Measurements from ENCODE around the gene SEC24C. TPM values are rescaled to one million over a fixed set of nuclear protein-coding genes. Genes with fewer than 3 reads are reported as not detected.

Gene SEC24C
- total and polyA plus RNA-seq, 2 of the 13 experiments (the other 11 are each of a cell fraction or from before 2014, with no cell fraction given), result 63.1 to 66.4 TPM

DNA sequence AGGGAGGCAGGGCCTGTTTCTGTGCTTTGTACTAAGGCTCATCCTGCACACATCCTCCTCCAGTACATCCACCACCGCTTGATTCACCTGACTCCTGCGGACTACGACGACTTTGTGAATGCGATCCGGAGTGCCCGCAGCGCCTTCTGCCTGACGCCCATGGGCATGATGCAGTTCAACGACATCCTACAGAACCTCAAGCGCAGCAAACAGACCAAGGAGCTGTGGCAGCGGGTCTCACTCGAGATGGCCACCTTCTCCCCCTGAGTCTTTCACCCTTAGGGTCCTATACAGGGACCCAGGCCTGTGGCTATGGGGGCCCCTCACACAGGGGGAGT lies 57.0 kb downstream of the SEC24C start (continued):
- TF ChIP-seq ZNF205 (CRISPR knock-in tag; IDR thresholded peaks at IDR 0.05), result no peak
- TF ChIP-seq, protein P1, sequence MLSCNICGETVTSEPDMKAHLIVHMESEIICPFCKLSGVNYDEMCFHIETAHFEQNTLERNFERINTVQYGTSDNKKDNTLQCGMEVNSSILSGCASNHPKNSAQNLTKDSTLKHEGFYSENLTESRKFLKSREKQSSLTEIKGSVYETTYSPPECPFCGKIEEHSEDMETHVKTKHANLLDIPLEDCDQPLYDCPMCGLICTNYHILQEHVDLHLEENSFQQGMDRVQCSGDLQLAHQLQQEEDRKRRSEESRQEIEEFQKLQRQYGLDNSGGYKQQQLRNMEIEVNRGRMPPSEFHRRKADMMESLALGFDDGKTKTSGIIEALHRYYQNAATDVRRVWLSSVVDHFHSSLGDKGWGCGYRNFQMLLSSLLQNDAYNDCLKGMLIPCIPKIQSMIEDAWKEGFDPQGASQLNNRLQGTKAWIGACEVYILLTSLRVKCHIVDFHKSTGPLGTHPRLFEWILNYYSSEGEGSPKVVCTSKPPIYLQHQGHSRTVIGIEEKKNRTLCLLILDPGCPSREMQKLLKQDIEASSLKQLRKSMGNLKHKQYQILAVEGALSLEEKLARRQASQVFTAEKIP (CRISPR knock-in tag; IDR thresholded peaks at IDR 0.05; ENCODE audit: borderline replicate concordance), result no peak

DNA sequence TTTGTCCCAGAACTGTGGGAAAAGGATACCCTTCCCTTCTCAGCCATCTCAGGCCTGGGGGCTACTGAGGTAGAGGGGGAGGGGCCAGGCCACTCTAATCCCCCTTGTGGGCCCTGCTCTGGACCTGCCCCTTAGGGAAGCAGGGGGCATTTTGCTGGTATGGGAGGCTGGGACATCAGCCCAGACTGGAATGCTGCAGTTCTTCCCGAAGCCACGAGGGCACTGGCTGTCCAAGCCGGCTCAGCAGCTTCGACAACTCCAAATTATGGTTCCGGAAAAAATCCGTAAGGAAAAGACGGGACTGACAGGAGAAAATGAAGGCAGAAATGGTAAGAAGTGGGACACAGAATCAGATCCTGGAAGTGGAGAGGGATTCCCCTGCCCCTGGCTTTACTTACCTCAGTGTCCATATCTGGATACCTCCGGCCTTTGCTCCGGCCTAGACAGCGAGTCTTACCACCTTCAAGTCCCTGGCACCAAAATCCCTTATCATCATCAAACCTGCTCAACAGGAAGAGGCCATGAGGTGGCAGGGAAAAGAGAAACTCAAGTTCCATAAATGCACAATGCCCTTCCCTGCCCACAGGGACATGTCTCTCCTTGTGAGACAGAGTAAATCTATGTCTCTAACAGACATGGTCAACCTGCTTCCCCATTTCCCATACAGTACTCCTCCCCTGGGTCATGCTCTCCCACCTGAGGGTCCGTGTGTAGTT lies 58.3 kb downstream of the SEC24C start:
- H4K20me1 ChIP-seq (ENCODE audit: insufficient read depth, low read length), result no peaks in the 10 kb centered on the region
- TSS peak; percentile 18 for BruUV-seq (replicated peaks)
- in situ Hi-C loops (cut with HindIII; ENCODE audit: extremely low pct_ligation_motif_present, low pct_unique_long_range_greater_than_20kb), result no loop called here
- FAIRE-seq (no peak), ATAC-seq (peak; percentile 6; the same call in 1 of the 3 replicates), DNase-seq (ENCODE audit: low spot score) (no peak)
- ChIA-PET POLR2A (no interaction called here), CTCF (ENCODE audit: low intra/inter-chr PET ratio, low total read pairs) (no interaction called here)
- H3K4me2 ChIP-seq (ENCODE audit: low read depth, low read length), result no peak overlapping the region
- no peak overlapping the region for H2AFZ ChIP-seq (ENCODE audit: low read length)
- H3K27ac ChIP-seq (ENCODE audit: extremely low read length, insufficient read depth, low read length), result no peak overlapping the region
- H3K36me3 ChIP-seq (replicated peaks in 1 of 2; ENCODE audit: control insufficient read depth in 1 of 2, insufficient read depth in 2 of 2, low read length in 2 of 2), result peaks cover 29 to 78% of the 10 kb centered on the region in 2 experiments
- H3K9me3 ChIP-seq (ENCODE audit: low read length), result no peaks in the 10 kb centered on the region
- intact Hi-C loops (cut with micrococcal nuclease; ENCODE audit: unreplicated experiment), result no loop called here
- H3K9ac ChIP-seq (ENCODE audit: insufficient read depth, low read depth, low read length), result no peak overlapping the region
- H3K27me3 ChIP-seq (ENCODE audit: control insufficient read depth in 1 of 2, insufficient read depth in 2 of 2, low read length in 2 of 2), result no peaks in the 10 kb centered on the region
- WGBS (ENCODE audit: low lambda C conversion rate), result 95% methylated on average over 11 of the region's 11 CpGs
- no peaks in the 10 kb centered on the region for H3K79me2 ChIP-seq (ENCODE audit: insufficient read depth, low read length)
- H3K4me1 ChIP-seq (ENCODE audit: insufficient read depth, low read length), result no peaks in the 10 kb centered on the region
- TF ChIP-seq FOXK1 (CRISPR knock-in tag; IDR thresholded peaks at IDR 0.05; ENCODE audit: borderline replicate concordance, low read depth), result no peak
- TF ChIP-seq POLR2A (IDR thresholded peaks at IDR 0.05; ENCODE audit: insufficient read depth in 1 of 2, low read depth in 2 of 2, low read length in 2 of 2), result peak in 1 of 2 experiments; percentile 10; a peak in 1 of 4 replicates
- H3K4me3 ChIP-seq (replicated peaks in 1 of 3; ENCODE audit: insufficient read depth in 1 of 3, low read depth in 2 of 3, low read length in 3 of 3), result no peak overlapping the region

Measured in HepG2 (cell line).